H1 (cell line): Measurements from ENCODE around the gene NMU. TPM values are rescaled to one million over a fixed set of nuclear protein-coding genes. Genes with fewer than 3 reads are reported as not detected.

Source experiments
- ASH2L ChIP-seq: fragments of 200-600, 300-600 bp; sonication (generic); IDR thresholded peaks from one replicate; pipeline ENCODE4 v1.7.1; 2017; ENCODE audit warnings: low read length
- CBX5 ChIP-seq: fragments of 300-800, 300-1000 bp; sonication (generic); IDR thresholded peaks from 2 replicates; pipeline ENCODE4 v1.7.1; 2016; ENCODE audit warnings: antibody characterized with exemption, low read length, low read depth
- CEBPB ChIP-seq: IDR thresholded peaks from 2 replicates; pipeline ENCODE4 v1.6.1; 2012; ENCODE audit warnings: low read depth, low read length
- EGR1 ChIP-seq: IDR thresholded peaks from 2 replicates; pipeline ENCODE4 v1.6.1; 2011; ENCODE audit warnings: low read depth, low read length, borderline replicate concordance
- EZH2 ChIP-seq: fragments of 200-600 bp; sonication (generic); IDR thresholded peaks from 2 replicates; pipeline ENCODE4 v1.7.1; 2012; ENCODE audit warnings: low read depth, mild to moderate bottlenecking, moderate library complexity, low read length, inconsistent platforms; ENCODE audit not compliant: severe bottlenecking
- HDAC2 ChIP-seq, 2 experiments: fragments of 300-600 bp in 1 of 2; sonication (generic) in 1 of 2; IDR thresholded peaks; 2 replicates each; pipeline ENCODE4 v1.6.1; 2011 to 2012; ENCODE audit warnings: low read depth in 2 of 2, low read length in 2 of 2, mild to moderate bottlenecking in 2 of 2, moderate library complexity in 2 of 2, borderline replicate concordance in 1 of 2, inconsistent platforms in 1 of 2
- HDAC6 ChIP-seq: IDR thresholded peaks from one replicate; pipeline ENCODE4 v1.7.1; 2012; ENCODE audit warnings: low read depth, mild to moderate bottlenecking, inconsistent platforms, low read length, moderate library complexity
- JUND ChIP-seq: IDR thresholded peaks from 2 replicates; pipeline ENCODE4 v1.6.1; 2011; ENCODE audit warnings: mild to moderate bottlenecking, improper control_type of control experiment, low read length
- KDM4A ChIP-seq: IDR thresholded peaks from one replicate; pipeline ENCODE4 v1.7.1; 2012; ENCODE audit warnings: low read depth, mild to moderate bottlenecking, moderate library complexity, low read length, inconsistent platforms; ENCODE audit not compliant: severe bottlenecking
- KDM5A ChIP-seq: fragments of 200-600 bp; IDR thresholded peaks from 2 replicates; pipeline ENCODE4 v1.7.1; 2012; ENCODE audit warnings: mild to moderate bottlenecking, low read length, inconsistent platforms, mixed read lengths
- PHF8 ChIP-seq: fragments of 200-600 bp; sonication (generic); conservative IDR thresholded peaks from 2 replicates; pipeline ENCODE4 v1.7.1; 2012; ENCODE audit warnings: low read depth, mild to moderate bottlenecking, inconsistent platforms, low read length, moderate library complexity
- POLR2A ChIP-seq, 2 experiments: IDR thresholded peaks; 1 replicate in 1 of 2; 2 replicates in 1 of 2; pipeline ENCODE4 v1.6.1; 2011; ENCODE audit warnings: low read depth in 2 of 2, low read length in 2 of 2, mild to moderate bottlenecking in 2 of 2; ENCODE audit errors: control extremely low read depth in 1 of 2
- POLR2AphosphoS5 ChIP-seq: IDR thresholded peaks from 2 replicates; pipeline ENCODE4 v1.6.1; 2011; ENCODE audit warnings: low read depth, low read length
- RAD21 ChIP-seq, 2 experiments: IDR thresholded peaks in 1 of 2; conservative IDR thresholded peaks in 1 of 2; 2 replicates each; pipeline ENCODE4 v1.6.1; 2011; ENCODE audit warnings: low read depth in 2 of 2, low read length in 2 of 2, improper control_type of control experiment in 1 of 2, inconsistent platforms in 1 of 2, mild to moderate bottlenecking in 1 of 2, moderate library complexity in 1 of 2
- RFX5 ChIP-seq: IDR thresholded peaks from 2 replicates; pipeline ENCODE4 v1.6.1; 2011; ENCODE audit warnings: low read depth, low read length, improper control_type of control experiment, borderline replicate concordance
- SIN3A ChIP-seq, 2 experiments: IDR thresholded peaks in 1 of 2; conservative IDR thresholded peaks in 1 of 2; 2 replicates each; pipeline ENCODE4 v1.6.1; 2011 to 2012; ENCODE audit warnings: low read length in 2 of 2, improper control_type of control experiment in 1 of 2, low read depth in 1 of 2, mild to moderate bottlenecking in 1 of 2
- SUZ12 ChIP-seq: fragments of 200-600 bp; sonication (generic); IDR thresholded peaks from 2 replicates; pipeline ENCODE4 v1.6.1; 2012; ENCODE audit warnings: mild to moderate bottlenecking, inconsistent platforms, low read length, moderate library complexity, mixed read lengths
- TAF1 ChIP-seq: IDR thresholded peaks from 2 replicates; pipeline ENCODE4 v1.6.1; 2011; ENCODE audit warnings: mild to moderate bottlenecking, low read depth, low read length
- TBP ChIP-seq: IDR thresholded peaks from 2 replicates; pipeline ENCODE4 v1.6.1; 2011; ENCODE audit warnings: low read depth, low read length, improper control_type of control experiment
- TEAD4 ChIP-seq: IDR thresholded peaks from 2 replicates; pipeline ENCODE4 v1.6.1; 2012; ENCODE audit warnings: low read depth, low read length, inconsistent platforms, mixed read lengths
- polyA plus RNA-seq, 7 experiments: library from polyadenylated mRNA; depleted of rRNA in 3 of 7; stranded (reverse) in 5 of 7; unstranded in 2 of 7; fragments of >200 nt in 5 of 7; fragments of 200-250 nt in 2 of 7; gene quantifications; 1 replicate in 5 of 7; 2 replicates in 1 of 7; 4 replicates in 1 of 7; pipeline versions ENCODE4 v1.2.1 to v1.2.3, GENCODE V29; 2011 to 2013; ENCODE audit warnings: missing spikeins in 2 of 7, mixed read lengths in 2 of 7
- total RNA-seq: library from RNA; stranded (reverse); fragmentation: NEBNext Ultra II Directional; extraction: Animal tissue kit (Norgen Biotek cat#: 25700); gene quantifications from 2 replicates; pipeline ENCODE4 v1.2.1, GENCODE V29; 2021
- TF ChIP-seq, protein P1 (sequence below): IDR thresholded peaks from 2 replicates; pipeline ENCODE4 v1.6.1; 2012; ENCODE audit warnings: inconsistent platforms
- TF ChIP-seq, protein P2 (sequence below): IDR thresholded peaks from 2 replicates; pipeline ENCODE4 v1.6.1; 2012; ENCODE audit warnings: inconsistent platforms

NMU gene
- total and polyA plus RNA-seq, 2 of the 8 experiments (the other 6 are each of a cell fraction or from before 2014, with no cell fraction given), result 30.5 to 50.4 TPM

DNA sequence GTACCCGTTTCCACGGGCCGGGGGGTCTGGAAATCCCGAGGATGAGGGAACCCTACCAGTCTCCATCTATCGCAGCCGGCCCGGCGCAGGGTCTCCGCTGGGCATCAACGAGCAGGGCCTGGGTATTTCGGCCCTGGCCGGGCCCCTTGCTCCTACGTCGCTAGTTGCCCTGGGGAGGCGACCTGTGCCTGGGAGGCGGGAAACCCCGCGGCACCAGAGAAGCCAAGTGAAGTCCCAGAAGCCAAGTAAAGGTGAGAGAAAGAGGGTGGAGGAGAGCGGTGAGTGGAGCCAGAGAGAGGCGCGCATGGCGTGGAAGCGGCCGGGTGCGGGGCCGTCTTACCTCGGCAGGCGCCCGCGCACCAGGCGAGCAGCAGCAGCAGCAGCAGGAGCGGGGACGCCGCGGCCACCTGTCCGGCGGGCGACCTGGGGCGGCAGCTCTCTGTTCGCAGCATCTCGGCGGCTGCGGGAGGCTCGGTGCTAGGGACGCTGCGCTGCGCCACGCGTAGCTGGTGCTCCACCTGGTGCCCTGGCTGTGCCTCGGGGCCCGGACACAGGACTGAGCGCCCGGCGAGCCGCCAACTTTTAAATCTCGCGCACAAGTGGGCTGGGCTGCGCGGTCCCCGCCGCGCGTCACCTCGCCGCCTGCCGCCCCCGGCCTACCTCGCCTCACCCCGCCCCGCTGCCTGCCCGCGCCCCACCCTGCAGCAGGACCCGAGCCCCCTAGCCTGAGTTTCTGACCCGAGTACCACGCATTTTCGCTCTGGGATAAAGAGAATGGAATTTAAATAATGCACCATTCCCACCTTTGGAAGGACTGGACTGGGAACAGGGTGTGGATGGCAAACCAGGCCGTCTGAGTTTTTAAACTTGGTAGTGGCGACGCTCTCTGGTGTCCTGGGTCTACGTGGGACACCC, at the start of gene NMU (continued):
- peak in 1 of 2 experiments; percentile 49; a peak in 2 of 4 replicates for TF ChIP-seq RAD21 (IDR thresholded peaks at IDR 0.05 in 1 of 2, conservative IDR thresholded peaks at IDR 0.05 in 1 of 2; ENCODE audit: low read depth in 2 of 2, low read length in 2 of 2)
- TF ChIP-seq CEBPB, result no peak
- TF ChIP-seq HDAC6, result no peak
- peak; percentile 36 for TF ChIP-seq ASH2L
- peak in 1 of 2 experiments; percentile 63; a peak in 1 of 4 replicates for TF ChIP-seq HDAC2 (IDR thresholded peaks at IDR 0.05; ENCODE audit: borderline replicate concordance in 1 of 2, low read depth in 2 of 2, low read length in 2 of 2)
- peak; percentile 35; the same call in 1 of the 2 replicates for TF ChIP-seq TAF1
- TF ChIP-seq, protein P1, sequence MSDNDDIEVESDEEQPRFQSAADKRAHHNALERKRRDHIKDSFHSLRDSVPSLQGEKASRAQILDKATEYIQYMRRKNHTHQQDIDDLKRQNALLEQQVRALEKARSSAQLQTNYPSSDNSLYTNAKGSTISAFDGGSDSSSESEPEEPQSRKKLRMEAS, result peak; percentile 69
- peak; percentile 17; the same call in 1 of the 2 replicates for TF ChIP-seq POLR2AphosphoS5
- TF ChIP-seq SIN3A (conservative IDR thresholded peaks at IDR 0.05 in 1 of 2, IDR thresholded peaks at IDR 0.05 in 1 of 2; ENCODE audit: low read depth in 1 of 2, low read length in 2 of 2), result 0 out of 4 replicates have a peak, but pooled peaks of 1 of the 2 experiments have one; percentile 40
- TF ChIP-seq TBP, result 0 out of 2 replicates have a peak, but pooled peaks have one; percentile 26
- TF ChIP-seq SUZ12, result peak; percentile 50; the same call in 1 of the 2 replicates
- no peak for TF ChIP-seq TEAD4
- TF ChIP-seq RFX5, result no peak
- TF ChIP-seq, protein P2, sequence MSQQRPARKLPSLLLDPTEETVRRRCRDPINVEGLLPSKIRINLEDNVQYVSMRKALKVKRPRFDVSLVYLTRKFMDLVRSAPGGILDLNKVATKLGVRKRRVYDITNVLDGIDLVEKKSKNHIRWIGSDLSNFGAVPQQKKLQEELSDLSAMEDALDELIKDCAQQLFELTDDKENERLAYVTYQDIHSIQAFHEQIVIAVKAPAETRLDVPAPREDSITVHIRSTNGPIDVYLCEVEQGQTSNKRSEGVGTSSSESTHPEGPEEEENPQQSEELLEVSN, result peak; percentile 73; the same call in 1 of the 2 replicates
- peak in 1 of 2 experiments; percentile 40; a peak in 1 of 3 replicates for TF ChIP-seq POLR2A (IDR thresholded peaks at IDR 0.05; ENCODE audit: control extremely low read depth in 1 of 2, low read depth in 2 of 2, low read length in 2 of 2)
- TF ChIP-seq EGR1, result no peak
- peak; percentile 24; the same call in 1 of the 2 replicates for TF ChIP-seq PHF8
- peak; percentile 52 for TF ChIP-seq EZH2
- TF ChIP-seq KDM4A, result peak; percentile 89
- no peak for TF ChIP-seq CBX5
- TF ChIP-seq KDM5A, result no peak
- no peak for TF ChIP-seq JUND
